ENCODE measurements around the gene ENTREP3.
"Not testable (repeated sequence)": the region's sequence is repeated elsewhere in the genome, so short reads cannot be mapped to it uniquely, and the experiment has no call there.

Gene ENTREP3

GRCh38 chr1:155250633-155251449 is 4.4 kb downstream of the ENTREP3 start:
- DNase-seq: peak; percentile 92

DNA sequence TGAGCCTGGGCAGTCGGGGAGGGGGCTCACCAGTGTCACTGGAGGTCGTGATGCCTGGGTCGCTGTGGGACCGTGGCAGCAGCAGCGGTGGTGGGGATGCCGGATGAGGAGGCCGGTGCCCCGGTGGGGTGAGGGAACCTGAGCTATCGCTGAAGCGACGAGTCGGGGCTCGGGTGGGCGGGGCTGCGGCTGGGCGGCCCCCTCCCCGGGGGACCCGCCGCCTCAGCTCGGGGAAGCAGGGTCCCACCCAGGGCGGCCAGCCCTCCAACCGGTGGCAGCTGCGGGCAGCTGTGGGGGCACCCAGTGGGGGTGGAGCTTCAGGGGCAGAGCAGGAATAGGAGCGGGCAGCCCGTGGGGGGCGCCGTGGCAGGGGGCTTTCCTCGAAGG is 5.0 kb downstream of the ENTREP3 start:
- DNase-seq: no peak

DNA sequence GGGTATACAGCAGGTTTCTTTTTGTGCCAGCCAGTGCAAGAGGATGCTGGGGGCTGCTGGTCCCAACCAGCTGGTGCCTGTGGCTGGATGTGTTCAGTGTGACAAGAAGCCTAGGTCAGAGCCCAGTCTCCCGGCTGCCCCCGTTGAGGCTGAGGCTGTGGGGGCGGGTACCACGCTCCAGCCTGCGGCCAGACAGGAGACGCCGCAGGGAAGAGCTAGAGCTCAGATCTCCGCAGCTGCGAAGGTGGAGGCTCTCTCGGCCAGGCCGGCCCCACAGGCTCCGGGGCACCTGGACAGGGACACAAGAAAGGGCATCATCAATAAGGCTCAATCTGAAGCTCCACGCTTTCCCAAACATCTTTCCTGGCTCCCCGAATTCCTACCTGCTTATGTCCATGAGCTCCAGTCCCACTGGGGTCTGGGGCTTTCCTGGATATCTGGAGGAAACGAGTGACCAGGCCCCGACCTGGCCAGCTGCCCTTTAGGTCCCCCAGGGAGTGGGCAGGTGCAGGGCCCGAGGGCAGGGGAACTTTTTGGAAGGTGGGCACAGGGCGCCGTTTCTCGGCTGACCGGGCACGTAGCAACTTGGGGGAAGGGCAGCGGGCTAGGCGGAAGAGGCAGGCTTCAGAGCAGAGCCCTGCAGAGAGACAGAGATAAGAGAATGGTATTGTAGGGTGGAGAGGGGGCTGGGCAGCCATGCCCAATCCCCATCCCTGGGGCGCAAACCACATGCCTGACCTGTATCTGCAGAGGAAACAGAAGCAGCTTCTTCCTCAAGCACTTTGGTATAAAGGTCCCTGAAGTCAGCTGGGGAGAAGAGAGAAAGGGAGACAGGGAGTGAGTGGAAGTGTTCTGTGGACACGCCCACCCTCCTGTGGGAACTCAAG is 7.4 kb downstream of the ENTREP3 start:
- DNase-seq: no peak

DNA sequence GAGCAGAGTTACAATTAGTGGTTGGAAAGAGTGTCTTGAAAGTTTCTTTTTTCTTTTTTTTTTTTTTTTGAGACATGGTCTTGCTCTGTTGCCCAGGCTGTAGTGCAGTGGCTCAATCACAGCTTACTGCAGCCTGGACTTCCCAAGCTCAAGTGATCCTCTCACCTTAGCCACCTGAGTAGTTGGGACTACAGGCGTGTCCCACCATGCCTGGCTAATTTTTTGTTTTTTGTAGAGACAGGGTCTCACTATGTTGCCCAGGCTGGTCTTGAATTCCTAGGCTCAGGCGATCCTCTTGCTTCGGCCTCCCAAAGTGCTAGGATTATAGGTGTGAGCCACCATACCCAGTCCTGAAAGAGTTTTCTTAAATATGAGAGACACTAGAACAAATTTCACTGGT is 8.5 kb downstream of the ENTREP3 start:
- not testable (repeated sequence) for DNase-seq

DNA sequence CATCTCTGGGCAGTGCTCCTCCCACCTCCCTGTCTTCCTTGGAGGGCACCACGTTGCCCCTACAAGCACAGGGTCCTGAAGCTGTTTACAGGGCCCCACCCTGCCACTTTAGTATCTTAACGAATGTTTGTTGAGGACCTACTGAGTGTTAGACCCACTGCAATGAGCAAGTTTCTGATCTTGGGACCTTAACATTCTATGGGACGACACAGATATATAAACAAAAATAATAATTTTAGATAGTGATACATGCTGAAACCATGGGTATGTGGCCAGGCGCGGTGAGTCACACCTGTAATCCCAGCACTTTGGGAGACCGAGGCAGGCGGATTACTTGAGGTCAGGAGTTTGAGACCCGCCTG is 10.1 kb downstream of the ENTREP3 start:
- no peak for DNase-seq

GRCh38 chr1:155244368-155245162 is 10.7 kb downstream of the ENTREP3 start:
- DNase-seq: peak; percentile 100

DNA sequence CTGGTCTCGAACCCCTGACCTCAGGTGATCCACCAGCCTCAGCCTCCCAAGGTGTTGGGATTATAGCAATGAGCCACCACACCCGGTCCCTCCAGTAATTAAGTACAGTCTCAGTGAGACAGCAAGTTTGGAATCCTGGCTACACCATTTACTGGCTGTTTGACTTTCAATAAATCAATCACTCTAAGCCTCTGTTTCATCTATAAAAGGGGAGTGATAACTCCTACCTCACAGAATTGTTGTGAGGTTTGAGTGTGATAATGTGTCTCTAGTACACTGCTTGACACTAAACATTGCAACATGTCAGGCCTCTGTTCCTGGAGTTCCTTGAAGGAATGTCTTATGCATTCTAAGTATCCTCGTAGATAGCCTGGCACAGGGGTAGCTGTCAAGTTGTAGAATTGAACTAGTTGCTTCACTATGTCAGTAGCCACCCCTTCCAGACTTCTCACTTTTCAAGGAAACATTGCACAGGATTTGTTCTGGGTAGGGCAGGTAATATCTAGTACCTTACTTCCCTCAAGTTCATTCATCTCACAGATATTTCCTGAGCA is 12.4 kb downstream of the ENTREP3 start:
- DNase-seq: no peak

GRCh38 chr1:155241841-155242264 is 13.4 kb downstream of the ENTREP3 start:
- no peak for DNase-seq

GRCh38 chr1:155241069-155241679 is 14.1 kb downstream of the ENTREP3 start:
- DNase-seq: peak; percentile 88

DNA sequence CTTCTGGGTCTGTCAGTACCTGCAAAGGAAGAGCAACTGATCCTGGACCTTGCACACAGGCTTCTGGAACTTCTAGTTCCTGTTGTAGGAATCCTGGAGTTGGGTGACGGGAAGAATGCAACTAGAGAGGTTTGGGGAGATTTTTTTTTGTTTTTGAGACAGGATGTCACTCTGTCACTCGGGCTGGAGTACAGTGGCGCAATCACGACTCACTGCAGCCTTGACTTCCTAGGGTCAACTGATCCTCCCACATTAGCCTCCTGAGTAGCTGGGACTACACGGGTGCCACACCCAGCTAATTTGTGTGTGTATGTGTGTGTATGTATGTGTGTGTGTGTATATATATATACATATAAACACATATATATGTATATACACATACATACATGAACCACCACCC is 18.8 kb downstream of the ENTREP3 start:
- no peak for DNase-seq

GRCh38 chr1:155235375-155235774 is 19.9 kb downstream of the ENTREP3 start:
- not testable (repeated sequence) for DNase-seq

- not testable (repeated sequence) for DNase-seq
These were observed 21.8 kb downstream of the ENTREP3 start for GRCh38 chr1:155233502-155233901.

- peak; percentile 55 for DNase-seq
These were observed 23.0 kb downstream of the ENTREP3 start for GRCh38 chr1:155232001-155232978.

GRCh38 chr1:155231302-155231701 is 24.0 kb downstream of the ENTREP3 start:
- not testable (repeated sequence) for DNase-seq

- DNase-seq: no peak
These were observed 27.2 kb downstream of the ENTREP3 start for GRCh38 chr1:155228096-155228427.

DNA sequence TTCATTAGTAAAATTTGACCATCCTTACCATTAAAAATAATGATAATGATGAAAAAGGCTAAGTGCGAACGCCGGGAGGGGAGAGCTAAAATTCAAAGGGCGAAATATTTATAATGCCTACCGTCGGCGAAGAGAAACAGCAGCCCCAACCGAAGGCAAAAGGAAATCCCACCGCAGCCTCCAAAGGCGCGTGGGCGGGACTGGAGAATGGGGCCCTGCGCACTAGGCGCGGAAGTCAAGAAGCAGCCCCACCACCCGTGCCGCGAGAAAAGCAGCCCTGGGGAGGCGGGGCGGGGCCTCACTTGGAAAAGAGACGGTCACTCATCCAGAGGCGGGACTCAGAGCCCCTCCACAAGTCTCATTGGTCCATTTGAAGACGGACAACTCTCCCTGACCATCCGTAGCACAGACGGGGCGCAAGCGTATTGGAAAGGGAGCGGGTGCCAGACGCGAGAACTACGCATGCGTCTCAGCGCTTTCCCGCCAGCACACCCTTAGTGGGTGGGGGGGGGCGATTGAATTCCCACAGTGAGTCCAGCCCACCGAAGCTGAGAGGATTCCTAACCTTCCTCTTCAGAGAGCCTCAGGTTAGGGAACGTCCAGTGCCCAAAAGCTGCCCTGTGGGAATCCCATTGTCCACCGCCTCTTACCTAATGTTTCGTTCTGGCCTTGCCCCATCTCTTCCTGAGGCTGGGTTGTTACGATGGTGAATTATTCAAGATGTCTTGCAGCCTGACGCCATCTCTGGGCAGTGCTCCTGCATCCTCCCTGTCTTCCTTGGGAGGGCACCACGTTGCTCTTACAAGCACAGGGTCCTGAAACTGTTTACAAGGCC is 27.8 kb downstream of the ENTREP3 start:
- DNase-seq: peak; percentile 99

DNA sequence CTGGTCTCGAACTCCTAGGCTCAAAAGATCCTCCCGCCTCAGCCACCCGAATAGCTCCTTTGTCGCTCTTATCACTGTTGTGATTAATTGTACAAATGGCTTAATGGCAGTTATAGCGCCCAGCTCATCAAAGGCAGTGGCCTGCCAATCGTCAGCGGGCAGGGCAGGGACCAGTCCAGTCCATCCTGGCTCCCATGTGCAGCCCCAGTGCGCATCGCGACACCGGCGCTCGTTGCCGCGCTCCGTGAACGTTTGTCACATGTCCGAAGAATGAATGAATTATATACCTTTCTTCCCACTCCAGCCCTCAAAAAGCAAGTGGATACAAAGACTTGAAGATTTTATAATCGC is 28.4 kb downstream of the ENTREP3 start:
- DNase-seq: peak; percentile 46

- DNase-seq: peak; percentile 87
These were observed 28.9 kb downstream of the ENTREP3 start for GRCh38 chr1:155226188-155226909.

DNA sequence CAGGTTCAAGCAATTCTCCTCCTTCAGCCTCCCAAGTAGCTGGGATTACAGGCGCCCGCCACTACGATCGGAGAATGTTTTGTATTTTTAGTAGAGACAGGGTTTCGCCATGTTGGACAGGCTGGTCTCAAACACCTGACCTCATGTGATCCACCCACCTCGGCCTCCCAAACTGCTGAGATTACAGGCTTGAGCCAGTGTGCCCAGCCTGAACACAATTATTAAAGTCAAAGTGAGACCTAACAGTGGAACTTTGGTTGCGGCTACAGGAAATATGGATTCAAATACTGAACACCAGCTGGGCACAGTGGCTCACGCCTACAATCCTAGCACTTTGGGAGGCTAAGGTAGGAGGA is 29.9 kb downstream of the ENTREP3 start:
- DNase-seq: not testable (repeated sequence)
